H9 (cell line): ENCODE data around the gene NDUFC2. TPM values are rescaled to one million over a fixed set of nuclear protein-coding genes. Genes with fewer than 3 reads are reported as not detected.

Experiments used
- DNase-seq: peaks from one replicate; pipeline ENCODE4 v3.0.0-alpha.2; 2017
- H2AFZ ChIP-seq: one replicate; pipeline ENCODE4 v1.6.1; 2013; ENCODE audit warnings: mild to moderate bottlenecking, low read length, control low read depth, moderate library complexity
- H2AK5ac ChIP-seq: 2 replicates; pipeline ENCODE4 v1.6.1; 2013; ENCODE audit warnings: low read length, control low read depth, mixed read lengths; ENCODE audit not compliant: insufficient read length
- H2BK120ac ChIP-seq: one replicate; pipeline ENCODE4 v1.6.1; 2013; ENCODE audit warnings: low read depth, mild to moderate bottlenecking, low read length, control low read depth, inconsistent platforms; ENCODE audit not compliant: poor library complexity, severe bottlenecking
- H2BK12ac ChIP-seq: 2 replicates; pipeline ENCODE4 v1.6.1; 2013; ENCODE audit warnings: low read length, control low read depth, mixed read lengths, low read depth; ENCODE audit not compliant: insufficient read length
- H2BK15ac ChIP-seq: 2 replicates; pipeline ENCODE4 v1.6.1; 2013; ENCODE audit warnings: low read depth, low read length, control low read depth
- H2BK20ac ChIP-seq: one replicate; pipeline ENCODE4 v1.6.1; 2013; ENCODE audit warnings: low read depth, mild to moderate bottlenecking, low read length, control low read depth, inconsistent platforms; ENCODE audit not compliant: poor library complexity, severe bottlenecking
- H2BK5ac ChIP-seq: 2 replicates; pipeline ENCODE4 v1.6.1; 2013; ENCODE audit warnings: low read length, control low read depth, mixed read lengths; ENCODE audit not compliant: insufficient read length
- H3K14ac ChIP-seq: 2 replicates; pipeline ENCODE4 v1.6.1; 2013; ENCODE audit warnings: low read length, control low read depth; ENCODE audit not compliant: insufficient read depth
- H3K18ac ChIP-seq: 2 replicates; pipeline ENCODE4 v1.6.1; 2013; ENCODE audit warnings: low read depth, mild to moderate bottlenecking, mixed read lengths, low read length, control low read depth; ENCODE audit not compliant: insufficient read length
- H3K23ac ChIP-seq: 2 replicates; pipeline ENCODE4 v1.6.1; 2013; ENCODE audit warnings: low read length, control low read depth, mixed read lengths, low read depth; ENCODE audit not compliant: insufficient read length
- H3K23me2 ChIP-seq: 2 replicates; pipeline ENCODE4 v1.6.1; 2013; ENCODE audit warnings: low read depth, mild to moderate bottlenecking, mixed read lengths, low read length, control low read depth; ENCODE audit not compliant: insufficient read length, poor library complexity, severe bottlenecking
- H3K27ac ChIP-seq: 2 replicates; pipeline ENCODE4 v1.5.1; 2013; ENCODE audit warnings: low read length, control low read depth, mixed read lengths, low read depth; ENCODE audit not compliant: insufficient read length
- H3K27me3 ChIP-seq: 2 replicates; pipeline ENCODE4 v1.6.1; 2013; ENCODE audit warnings: low read length, control low read depth, inconsistent platforms; ENCODE audit not compliant: insufficient read depth
- H3K4ac ChIP-seq: 2 replicates; pipeline ENCODE4 v1.6.1; 2013; ENCODE audit warnings: low read depth, mild to moderate bottlenecking, control low read depth, inconsistent platforms, low read length, moderate library complexity
- H3K4me1 ChIP-seq: 2 replicates; pipeline ENCODE4 v1.6.1; 2013; ENCODE audit warnings: low read length, control low read depth, inconsistent platforms; ENCODE audit not compliant: insufficient read depth
- H3K4me2 ChIP-seq: 2 replicates; pipeline ENCODE4 v1.6.1; 2013; ENCODE audit warnings: low read length, control low read depth, mixed read lengths; ENCODE audit not compliant: insufficient read length, insufficient read depth
- H3K56ac ChIP-seq: 2 replicates; pipeline ENCODE4 v1.6.1; 2013; ENCODE audit warnings: low read depth, mild to moderate bottlenecking, mixed read lengths, low read length, control low read depth; ENCODE audit not compliant: insufficient read length
- H3K79me1 ChIP-seq: 2 replicates; pipeline ENCODE4 v1.6.1; 2013; ENCODE audit warnings: low read depth, mild to moderate bottlenecking, moderate library complexity, low read length, control low read depth, inconsistent platforms; ENCODE audit not compliant: insufficient read depth, poor library complexity, severe bottlenecking
- H3K79me2 ChIP-seq: 2 replicates; pipeline ENCODE4 v1.6.1; 2013; ENCODE audit warnings: low read length, control low read depth, inconsistent platforms; ENCODE audit not compliant: insufficient read depth
- H3K9ac ChIP-seq: 2 replicates; pipeline ENCODE4 v1.6.1; 2013; ENCODE audit warnings: low read length, control low read depth, mixed read lengths; ENCODE audit not compliant: insufficient read length; ENCODE audit errors: extremely low read depth
- H3K9me3 ChIP-seq: one replicate; pipeline ENCODE4 v1.6.1; 2013; ENCODE audit warnings: low read depth, low read length, inconsistent platforms; ENCODE audit not compliant: control insufficient read depth
- H3T11ph ChIP-seq: one replicate; pipeline ENCODE4 v1.6.1; 2013; ENCODE audit warnings: mild to moderate bottlenecking, low read length, control low read depth, inconsistent platforms
- H4K20me1 ChIP-seq: one replicate; pipeline ENCODE4 v1.6.1; 2013; ENCODE audit not compliant: control insufficient read depth, insufficient read length, insufficient read depth
- H4K5ac ChIP-seq: 2 replicates; pipeline ENCODE4 v1.6.1; 2013; ENCODE audit warnings: low read depth, mild to moderate bottlenecking, mixed read lengths, low read length, control low read depth; ENCODE audit not compliant: insufficient read length
- H4K8ac ChIP-seq: replicated peaks from 2 replicates; pipeline ENCODE4 v1.6.1; 2013; ENCODE audit warnings: low read length, control low read depth, mixed read lengths, low read depth; ENCODE audit not compliant: insufficient read length
- H4K91ac ChIP-seq: 2 replicates; pipeline ENCODE4 v1.6.1; 2013; ENCODE audit warnings: low read depth, mild to moderate bottlenecking, moderate library complexity, mixed read lengths, low read length, control low read depth; ENCODE audit not compliant: insufficient read length
- H3K27ac Mint-ChIP-seq, 3 experiments: 2 replicates in 2 of 3; 3 replicates in 1 of 3; pipeline ENCODE4 v1.8.0; 2020 to 2021; ENCODE audit warnings: mixed read lengths in 3 of 3, mild to moderate bottlenecking in 1 of 3, moderate library complexity in 1 of 3
- H3K27me3 Mint-ChIP-seq: 2 replicates; pipeline ENCODE4 v1.8.0; 2021; ENCODE audit warnings: low read depth, mild to moderate bottlenecking, moderate library complexity, mixed read lengths
- H3K36me3 Mint-ChIP-seq, 3 experiments: 2 replicates in 2 of 3; 3 replicates in 1 of 3; pipeline ENCODE4 v1.8.0; 2020 to 2021; ENCODE audit warnings: low read depth in 3 of 3, mixed read lengths in 3 of 3; ENCODE audit not compliant: insufficient read depth in 1 of 3
- H3K4me1 Mint-ChIP-seq, 2 experiments: 2 replicates each; pipeline ENCODE4 v1.8.0; 2020; ENCODE audit warnings: mixed read lengths in 2 of 2
- H3K4me3 Mint-ChIP-seq, 2 experiments: 2 replicates in 1 of 2; 3 replicates in 1 of 2; pipeline ENCODE4 v1.8.0; 2020 to 2021; ENCODE audit warnings: mild to moderate bottlenecking in 2 of 2, mixed read lengths in 2 of 2, moderate library complexity in 1 of 2
- H3K9me3 Mint-ChIP-seq, 2 experiments: 2 replicates in 1 of 2; 3 replicates in 1 of 2; pipeline ENCODE4 v1.8.0; 2020; ENCODE audit warnings: mild to moderate bottlenecking in 2 of 2, mixed read lengths in 2 of 2, moderate library complexity in 1 of 2
- CTCF ChIP-seq: fragments of 200-600 bp; sonication (generic); conservative IDR thresholded peaks from 3 replicates; pipeline ENCODE4 v1.8.0; 2021; ENCODE audit warnings: antibody characterized with exemption, mild to moderate bottlenecking
- WGBS: extraction: QIAGEN DNeasy Blood & Tissue Kit; methylation state at CpG from one replicate; pipeline ENCODE4 v1.1.7; 2013; ENCODE audit warnings: missing lambda C conversion rate, low lambda C conversion rate, mixed read lengths; ENCODE audit not compliant: insufficient read length; ENCODE audit errors: extremely low coverage; 5-methylcytosine and 5-hydroxymethylcytosine counted together
- total RNA-seq: library from RNA; stranded (reverse); gene quantifications from 2 replicates; pipeline ENCODE4 v1.2.1, GENCODE V29; 2021

Gene NDUFC2
- total RNA-seq, 1 experiment from 2014 or later: 247 TPM

DNA sequence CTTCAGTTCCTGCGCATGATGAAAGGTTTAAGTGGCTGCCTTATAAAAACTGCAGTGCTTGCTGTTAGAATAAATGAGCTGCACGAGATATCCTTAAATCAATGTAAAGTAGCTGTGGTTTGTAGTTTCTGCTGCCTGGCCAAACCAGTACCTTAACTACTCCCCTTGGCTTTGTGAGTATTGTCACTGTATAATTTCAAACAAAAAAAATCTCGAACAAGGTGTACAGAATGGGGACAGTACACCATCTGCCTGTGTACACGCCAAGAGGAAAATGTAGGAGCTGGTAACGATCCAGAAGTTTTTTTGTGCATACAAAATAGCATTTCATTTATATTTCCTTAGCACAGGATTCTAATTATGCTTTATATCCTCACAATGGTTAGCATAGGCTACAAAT, 20.6 kb upstream of the NDUFC2 start:
- Histone ChIP-seq H2BK12ac (no peak overlapping the region), H3K4me1 (no peaks in the 10 kb centered on the region), H3K18ac (no peak overlapping the region), H3K79me1 (no peaks in the 10 kb centered on the region), H3K56ac (no peak overlapping the region), H3K9me3 (no peaks in the 10 kb centered on the region), H3K4ac (no peak overlapping the region), H4K91ac (no peak overlapping the region), H3K79me2 (no peaks in the 10 kb centered on the region), H2AFZ (no peak overlapping the region), H3K23ac (no peak overlapping the region), H4K20me1 (no peaks in the 10 kb centered on the region), H2BK20ac (no peak overlapping the region), H3T11ph (no peak overlapping the region), H3K4me2 (no peak overlapping the region), H3K27me3 (no peaks in the 10 kb centered on the region), H3K27ac (no peak overlapping the region), H3K23me2 (no peaks in the 10 kb centered on the region), H3K9ac (no peak overlapping the region), H4K5ac (no peak overlapping the region), H2BK15ac (no peak overlapping the region), H2AK5ac (no peak overlapping the region), H2BK120ac (no peak overlapping the region), H3K14ac (no peak overlapping the region), H4K8ac (no peak overlapping the region), H2BK5ac (no peak overlapping the region)
- DNase-seq: no peak
- Mint-ChIP-seq H3K27ac (no peak overlapping the region), H3K9me3 (no peaks in the 10 kb centered on the region), H3K36me3 (peaks cover 9 to 60% (median 41%) of the 10 kb centered on the region in 3 experiments; a peak in 6 of 7 replicates), H3K27me3 (no peaks in the 10 kb centered on the region), H3K4me1 (no peaks in the 10 kb centered on the region), H3K4me3 (no peak overlapping the region)
- WGBS: no CpG with 5 or more reads among the region's 5 CpGs
- TF ChIP-seq CTCF: no peak
